Type B pancreatic cell (in vitro differentiated cells): ENCODE results near the gene CYP46A1. TPM values are rescaled to one million over a fixed set of nuclear protein-coding genes. Genes with fewer than 3 reads are reported as not detected.

Experiments
- DNase-seq: peaks from one replicate; pipeline ENCODE4 v3.0.0; 2021; ENCODE audit warnings: mixed read lengths; ENCODE audit not compliant: unreplicated experiment; ENCODE audit errors: extremely low spot score
- H3K27ac Mint-ChIP-seq: 2 replicates; pipeline ENCODE4 v1.8.0; 2021; ENCODE audit warnings: mild to moderate bottlenecking, mixed read lengths
- H3K27me3 Mint-ChIP-seq: 2 replicates; pipeline ENCODE4 v1.8.0; 2021; ENCODE audit warnings: mixed read lengths
- H3K36me3 Mint-ChIP-seq: 2 replicates; pipeline ENCODE4 v1.8.0; 2021; ENCODE audit warnings: mixed read lengths
- H3K4me1 Mint-ChIP-seq: one replicate; pipeline ENCODE4 v1.8.0; 2021; ENCODE audit warnings: mixed read lengths; ENCODE audit not compliant: unreplicated experiment
- H3K4me3 Mint-ChIP-seq: 2 replicates; pipeline ENCODE4 v1.8.0; 2021; ENCODE audit warnings: mild to moderate bottlenecking, mixed read lengths
- H3K9me3 Mint-ChIP-seq: 2 replicates; pipeline ENCODE4 v1.8.0; 2021; ENCODE audit warnings: mixed read lengths
- total RNA-seq: library from RNA; stranded (reverse); gene quantifications from 2 replicates; pipeline ENCODE4 v1.2.1, GENCODE V29; 2021; ENCODE audit warnings: low replicate concordance
- TF ChIP-seq, protein P1 (sequence below): fragments of 200-600 bp; sonication (generic); conservative IDR thresholded peaks from 2 replicates; pipeline ENCODE4 v1.5.0; 2021; ENCODE audit warnings: antibody characterized with exemption, mild to moderate bottlenecking

Gene CYP46A1
- total RNA-seq, 1 donor from 2014 or later, result 4.7 TPM

DNA sequence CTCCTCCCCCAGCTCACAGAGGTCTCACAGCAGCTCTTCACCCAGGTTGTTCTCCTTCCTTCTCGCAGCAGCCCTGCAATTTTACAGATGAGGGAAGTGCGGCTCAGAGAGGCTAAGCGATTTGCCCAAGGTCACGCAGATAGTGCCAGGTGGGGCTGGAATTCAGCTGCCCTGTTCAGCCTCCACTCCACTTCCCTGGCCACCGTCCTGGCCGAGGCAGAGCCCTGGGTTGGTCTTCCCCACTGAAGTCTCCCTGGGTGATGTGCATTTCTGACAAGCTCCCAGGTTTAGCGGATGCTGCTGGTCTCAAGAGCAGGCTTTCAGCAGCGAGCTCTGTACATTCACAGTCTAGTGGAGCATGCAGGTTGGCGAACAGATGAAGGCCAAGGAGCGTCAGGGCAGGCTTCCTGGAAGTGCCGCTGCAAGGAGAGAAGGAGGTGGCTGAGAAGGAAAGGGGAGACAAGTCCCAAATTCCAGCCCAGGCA is 80.2 kb downstream of the CYP46A1 start:
- TF ChIP-seq, protein P1, sequence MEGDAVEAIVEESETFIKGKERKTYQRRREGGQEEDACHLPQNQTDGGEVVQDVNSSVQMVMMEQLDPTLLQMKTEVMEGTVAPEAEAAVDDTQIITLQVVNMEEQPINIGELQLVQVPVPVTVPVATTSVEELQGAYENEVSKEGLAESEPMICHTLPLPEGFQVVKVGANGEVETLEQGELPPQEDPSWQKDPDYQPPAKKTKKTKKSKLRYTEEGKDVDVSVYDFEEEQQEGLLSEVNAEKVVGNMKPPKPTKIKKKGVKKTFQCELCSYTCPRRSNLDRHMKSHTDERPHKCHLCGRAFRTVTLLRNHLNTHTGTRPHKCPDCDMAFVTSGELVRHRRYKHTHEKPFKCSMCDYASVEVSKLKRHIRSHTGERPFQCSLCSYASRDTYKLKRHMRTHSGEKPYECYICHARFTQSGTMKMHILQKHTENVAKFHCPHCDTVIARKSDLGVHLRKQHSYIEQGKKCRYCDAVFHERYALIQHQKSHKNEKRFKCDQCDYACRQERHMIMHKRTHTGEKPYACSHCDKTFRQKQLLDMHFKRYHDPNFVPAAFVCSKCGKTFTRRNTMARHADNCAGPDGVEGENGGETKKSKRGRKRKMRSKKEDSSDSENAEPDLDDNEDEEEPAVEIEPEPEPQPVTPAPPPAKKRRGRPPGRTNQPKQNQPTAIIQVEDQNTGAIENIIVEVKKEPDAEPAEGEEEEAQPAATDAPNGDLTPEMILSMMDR, result no peak
- peaks cover 27% of the 10 kb centered on the region for H3K4me1 Mint-ChIP-seq
- H3K27ac Mint-ChIP-seq, result no peak overlapping the region
- H3K36me3 Mint-ChIP-seq, result no peaks in the 10 kb centered on the region
- H3K27me3 Mint-ChIP-seq, result peaks cover 8% of the 10 kb centered on the region
- H3K9me3 Mint-ChIP-seq, result peaks cover 5% of the 10 kb centered on the region
- H3K4me3 Mint-ChIP-seq, result no peak overlapping the region
- DNase-seq, result no peak

DNA sequence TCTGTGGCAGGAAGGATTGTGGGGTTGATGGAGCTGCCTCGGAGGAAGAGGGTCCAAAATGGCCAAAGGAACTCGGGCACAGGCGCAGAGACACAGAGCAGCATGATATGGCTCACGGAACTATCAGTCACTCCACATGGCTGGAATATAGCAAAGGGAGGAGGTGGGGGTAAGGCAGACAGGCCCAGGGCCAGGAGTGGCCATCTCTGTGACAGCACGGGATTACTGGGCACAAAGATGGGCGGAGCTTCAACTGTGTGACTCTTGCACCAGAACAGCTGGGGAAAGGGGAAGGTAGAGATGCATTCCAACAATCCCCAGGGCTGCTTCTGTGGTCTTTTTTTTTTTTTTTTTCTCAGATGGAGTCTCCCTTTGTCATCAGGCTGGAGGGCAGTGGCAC is 84.3 kb downstream of the CYP46A1 start:
- Mint-ChIP-seq H3K4me3 (no peak overlapping the region), H3K36me3 (no peaks in the 10 kb centered on the region), H3K9me3 (no peaks in the 10 kb centered on the region), H3K4me1 (peaks cover 24% of the 10 kb centered on the region), H3K27ac (no peak overlapping the region), H3K27me3 (peaks cover 4% of the 10 kb centered on the region)
- DNase-seq, result no peak
- TF ChIP-seq, protein P1, result no peak

DNA sequence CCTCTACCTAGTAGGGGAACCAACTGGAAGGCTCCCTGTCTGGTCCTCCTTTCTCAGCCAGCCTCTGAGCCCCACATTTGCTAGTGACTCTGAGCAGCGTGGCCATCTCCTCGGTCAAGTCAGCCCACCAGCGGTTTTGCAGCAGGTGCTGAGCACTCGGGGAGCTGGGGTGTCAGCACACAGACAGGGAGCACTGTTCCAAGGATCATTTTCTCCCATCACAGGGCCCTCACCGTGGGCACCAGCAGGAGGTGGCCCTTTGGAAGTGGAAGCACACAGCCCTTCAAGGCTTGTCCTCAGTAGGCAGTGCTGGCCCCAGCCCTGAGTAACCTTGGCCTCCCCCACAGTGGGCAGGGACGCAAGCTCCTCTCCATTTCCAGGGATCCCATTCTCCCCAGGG is 85.0 kb downstream of the CYP46A1 start:
- no peak for DNase-seq
- Mint-ChIP-seq H3K27ac (no peak overlapping the region), H3K4me3 (no peak overlapping the region), H3K4me1 (peaks cover 24% of the 10 kb centered on the region), H3K36me3 (no peaks in the 10 kb centered on the region), H3K9me3 (no peaks in the 10 kb centered on the region), H3K27me3 (peaks cover 4% of the 10 kb centered on the region)
- TF ChIP-seq, protein P1, result no peak

DNA sequence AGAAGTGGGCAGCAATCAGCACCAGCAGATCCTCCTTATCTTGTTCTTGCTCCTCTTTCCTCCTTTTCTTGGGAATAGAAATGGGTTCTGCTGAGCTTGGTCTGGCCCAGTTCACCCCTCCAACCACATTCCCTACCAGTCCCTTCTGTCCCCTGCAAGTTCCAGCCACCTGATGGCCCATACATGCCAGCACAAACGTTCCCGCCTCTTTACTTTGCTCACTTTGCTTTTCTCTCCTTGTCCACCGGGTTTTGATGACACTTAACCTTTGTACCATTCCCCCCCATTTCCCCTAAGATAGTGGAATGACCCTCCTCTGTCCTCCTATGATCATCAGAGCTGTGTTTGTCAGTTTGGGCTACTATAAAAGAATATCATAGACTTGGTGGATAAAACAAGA is 85.7 kb downstream of the CYP46A1 start:
- Mint-ChIP-seq H3K27me3 (peaks cover 4% of the 10 kb centered on the region), H3K4me3 (no peak overlapping the region), H3K4me1 (peaks cover 31% of the 10 kb centered on the region), H3K36me3 (no peaks in the 10 kb centered on the region), H3K9me3 (no peaks in the 10 kb centered on the region), H3K27ac (peak overlapping the region; percentile 19)
- TF ChIP-seq, protein P1, result no peak
- DNase-seq, result no peak

DNA sequence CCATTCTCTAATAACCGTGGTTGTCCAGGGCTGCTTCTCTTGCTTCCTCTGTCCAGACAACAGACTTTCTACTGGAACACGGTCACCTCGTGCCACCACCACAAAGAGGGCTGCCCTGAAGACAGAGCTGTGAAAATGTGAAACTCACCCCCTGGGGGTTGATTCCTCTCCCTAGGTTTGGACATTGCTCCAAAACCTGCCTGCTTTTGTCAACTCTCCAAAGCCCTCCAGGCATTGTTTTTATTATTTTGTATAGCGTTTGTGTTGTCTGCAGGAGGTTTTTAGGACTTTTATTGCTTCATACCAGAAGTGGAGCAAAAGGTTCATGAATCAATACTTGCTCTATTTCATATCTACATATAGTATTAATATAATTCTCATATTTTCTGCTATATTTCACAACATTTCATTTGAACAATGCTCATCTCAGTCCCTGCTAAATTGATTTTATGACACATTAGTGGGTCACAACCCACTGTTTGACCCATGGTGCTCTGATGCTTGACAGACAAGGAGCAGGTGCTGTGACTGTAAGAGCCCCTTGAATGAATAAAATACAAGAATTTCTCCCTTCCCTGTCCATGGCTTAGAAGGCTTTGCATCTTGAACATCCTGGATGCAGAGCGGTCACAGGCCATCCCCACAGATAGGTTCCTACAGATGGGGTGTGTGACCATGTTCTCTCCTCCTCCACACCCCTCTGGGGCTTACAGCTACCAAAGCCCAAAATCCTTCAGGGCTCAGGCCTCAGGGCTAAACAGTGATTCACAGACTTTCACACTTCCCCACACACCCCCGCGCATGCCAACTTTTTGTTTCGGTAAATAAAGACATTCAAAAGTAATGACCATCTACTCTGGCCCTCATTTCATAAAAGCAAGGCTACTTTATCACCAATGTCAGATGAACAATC is 88.5 kb downstream of the CYP46A1 start:
- no peak overlapping the region for H3K4me3 Mint-ChIP-seq
- H3K27ac Mint-ChIP-seq, result no peak overlapping the region
- H3K27me3 Mint-ChIP-seq, result peaks cover 8% of the 10 kb centered on the region
- DNase-seq, result no peak
- H3K36me3 Mint-ChIP-seq, result no peaks in the 10 kb centered on the region
- H3K9me3 Mint-ChIP-seq, result no peaks in the 10 kb centered on the region
- TF ChIP-seq, protein P1, result no peak
- peaks cover 28% of the 10 kb centered on the region for H3K4me1 Mint-ChIP-seq
